ENCODE measurements around the gene SARM1. TPM values are rescaled to one million over a fixed set of nuclear protein-coding genes. Genes with fewer than 3 reads are reported as not detected.

The SARM1 gene
- total RNA-seq, 1 donor from 2014 or later, result 12.8 TPM

DNA sequence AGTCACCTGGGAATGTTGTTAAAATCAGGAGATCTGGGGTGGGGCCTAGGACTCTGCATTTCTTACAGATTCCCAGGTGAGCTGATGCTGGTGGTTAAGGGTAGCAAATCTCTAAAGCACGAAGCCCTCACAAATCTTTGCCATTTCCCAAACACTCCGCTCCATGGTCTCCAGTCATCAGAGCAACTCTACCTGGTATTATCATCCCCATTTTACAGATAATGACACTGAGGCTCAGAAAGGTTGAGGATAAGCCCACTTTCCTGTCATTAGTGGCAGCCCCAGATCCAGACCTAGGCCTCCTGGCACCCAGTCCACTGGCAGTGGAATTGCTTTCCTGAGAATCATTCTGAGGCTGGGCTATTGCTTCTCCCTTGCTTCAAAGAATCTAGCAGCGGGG, 25.8 kb downstream of the SARM1 start:
- DNase-seq (ENCODE audit: low read depth) (no peak), FAIRE-seq (no peak)
- H3K27ac Mint-ChIP-seq (ENCODE audit: unreplicated experiment), result no peak overlapping the region
- no peaks in the 10 kb centered on the region for H3K9me3 Mint-ChIP-seq (ENCODE audit: unreplicated experiment)
- H3K4me3 ChIP-seq (ENCODE audit: insufficient read depth, low read depth, low read length), result no peak overlapping the region
- no peaks in the 10 kb centered on the region for H3K79me2 ChIP-seq (ENCODE audit: insufficient read depth, low read length)
- no peaks in the 10 kb centered on the region for H3K36me3 ChIP-seq (ENCODE audit: insufficient read depth, low read length)
- H3K4me1 Mint-ChIP-seq (ENCODE audit: low read depth, unreplicated experiment), result peaks cover 25% of the 10 kb centered on the region
- no peaks in the 10 kb centered on the region for H3K27me3 ChIP-seq (ENCODE audit: insufficient read depth, low read length)
- peaks cover 9% of the 10 kb centered on the region for H3K4me1 ChIP-seq (ENCODE audit: insufficient read depth, low read length)
- H2AFZ ChIP-seq (ENCODE audit: low read depth, low read length), result no peak overlapping the region
- H3K4me2 ChIP-seq (ENCODE audit: low read length), result no peak overlapping the region
- H3K4me3 Mint-ChIP-seq (ENCODE audit: unreplicated experiment), result no peak overlapping the region
- peaks cover 6% of the 10 kb centered on the region for H4K20me1 ChIP-seq (ENCODE audit: insufficient read depth, low read length)
- H3K27me3 Mint-ChIP-seq (ENCODE audit: low read depth, unreplicated experiment), result peaks cover 3% of the 10 kb centered on the region
- TF ChIP-seq, protein P1, sequence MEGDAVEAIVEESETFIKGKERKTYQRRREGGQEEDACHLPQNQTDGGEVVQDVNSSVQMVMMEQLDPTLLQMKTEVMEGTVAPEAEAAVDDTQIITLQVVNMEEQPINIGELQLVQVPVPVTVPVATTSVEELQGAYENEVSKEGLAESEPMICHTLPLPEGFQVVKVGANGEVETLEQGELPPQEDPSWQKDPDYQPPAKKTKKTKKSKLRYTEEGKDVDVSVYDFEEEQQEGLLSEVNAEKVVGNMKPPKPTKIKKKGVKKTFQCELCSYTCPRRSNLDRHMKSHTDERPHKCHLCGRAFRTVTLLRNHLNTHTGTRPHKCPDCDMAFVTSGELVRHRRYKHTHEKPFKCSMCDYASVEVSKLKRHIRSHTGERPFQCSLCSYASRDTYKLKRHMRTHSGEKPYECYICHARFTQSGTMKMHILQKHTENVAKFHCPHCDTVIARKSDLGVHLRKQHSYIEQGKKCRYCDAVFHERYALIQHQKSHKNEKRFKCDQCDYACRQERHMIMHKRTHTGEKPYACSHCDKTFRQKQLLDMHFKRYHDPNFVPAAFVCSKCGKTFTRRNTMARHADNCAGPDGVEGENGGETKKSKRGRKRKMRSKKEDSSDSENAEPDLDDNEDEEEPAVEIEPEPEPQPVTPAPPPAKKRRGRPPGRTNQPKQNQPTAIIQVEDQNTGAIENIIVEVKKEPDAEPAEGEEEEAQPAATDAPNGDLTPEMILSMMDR (IDR thresholded peaks at IDR 0.05; ENCODE audit: insufficient read depth, low read depth, low read length), result no peak
- TF ChIP-seq EZH2 (IDR thresholded peaks at IDR 0.05; ENCODE audit: insufficient read depth, low read length), result no peak
- no peaks in the 10 kb centered on the region for H3K9me3 ChIP-seq (ENCODE audit: insufficient read depth, low read depth, low read length)
- H3K27ac ChIP-seq (ENCODE audit: low read depth, low read length), result no peak overlapping the region
- H3K36me3 Mint-ChIP-seq (ENCODE audit: low read depth, unreplicated experiment), result peaks cover 18% of the 10 kb centered on the region
- no peak overlapping the region for H3K9ac ChIP-seq (ENCODE audit: low read length)

DNA sequence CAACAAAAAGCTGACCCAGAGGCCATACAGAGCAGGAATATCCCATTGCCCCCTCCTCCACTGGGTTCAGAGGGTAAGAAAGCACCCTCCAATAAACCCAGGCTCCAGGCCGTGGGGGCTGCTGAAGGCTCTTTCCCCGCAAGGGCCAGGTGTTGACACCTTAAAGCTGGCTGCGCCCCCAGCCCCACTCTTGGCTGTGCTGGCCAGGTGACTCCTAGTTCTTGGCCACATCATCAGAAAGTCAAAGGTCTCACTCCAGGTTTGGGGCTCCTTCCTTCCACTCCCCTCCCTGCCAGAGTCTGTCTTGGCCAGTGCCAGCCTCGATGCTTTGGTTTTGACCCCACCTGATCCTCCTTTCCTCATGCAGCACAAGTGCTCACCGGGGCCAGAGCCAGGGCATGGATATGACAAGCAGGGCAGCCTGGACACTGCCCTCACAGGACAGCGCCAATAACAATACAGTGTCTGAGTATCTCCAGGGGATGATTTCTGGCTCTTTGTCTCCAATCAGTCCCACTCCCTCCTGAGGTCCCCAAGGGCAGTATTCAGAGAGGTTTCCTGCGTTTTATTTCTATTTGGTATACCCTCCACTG, 26.3 kb downstream of the SARM1 start:
- no peak overlapping the region for H3K9ac ChIP-seq (ENCODE audit: low read length)
- H3K4me2 ChIP-seq (ENCODE audit: low read length), result no peak overlapping the region
- no peaks in the 10 kb centered on the region for H3K9me3 ChIP-seq (ENCODE audit: insufficient read depth, low read depth, low read length)
- H3K79me2 ChIP-seq (ENCODE audit: insufficient read depth, low read length), result no peaks in the 10 kb centered on the region
- no peak for DNase-seq (ENCODE audit: low read depth)
- peaks cover 17% of the 10 kb centered on the region for H3K36me3 Mint-ChIP-seq (ENCODE audit: low read depth, unreplicated experiment)
- peaks cover 25% of the 10 kb centered on the region for H3K4me1 Mint-ChIP-seq (ENCODE audit: low read depth, unreplicated experiment)
- H2AFZ ChIP-seq (ENCODE audit: low read depth, low read length), result no peak overlapping the region
- H3K36me3 ChIP-seq (ENCODE audit: insufficient read depth, low read length), result no peaks in the 10 kb centered on the region
- peaks cover 9% of the 10 kb centered on the region for H3K4me1 ChIP-seq (ENCODE audit: insufficient read depth, low read length)
- H3K4me3 Mint-ChIP-seq (ENCODE audit: unreplicated experiment), result no peak overlapping the region
- peaks cover 4% of the 10 kb centered on the region for H3K27me3 Mint-ChIP-seq (ENCODE audit: low read depth, unreplicated experiment)
- H3K9me3 Mint-ChIP-seq (ENCODE audit: unreplicated experiment), result no peaks in the 10 kb centered on the region
- no peak overlapping the region for H3K4me3 ChIP-seq (ENCODE audit: insufficient read depth, low read depth, low read length)
- H3K27ac ChIP-seq (ENCODE audit: low read depth, low read length), result no peak overlapping the region
- TF ChIP-seq EZH2 (IDR thresholded peaks at IDR 0.05; ENCODE audit: insufficient read depth, low read length), result no peak
- TF ChIP-seq, protein P1 (IDR thresholded peaks at IDR 0.05; ENCODE audit: insufficient read depth, low read depth, low read length), result no peak
- H3K27me3 ChIP-seq (ENCODE audit: insufficient read depth, low read length), result no peaks in the 10 kb centered on the region
- no peak for FAIRE-seq
- H3K27ac Mint-ChIP-seq (ENCODE audit: unreplicated experiment), result no peak overlapping the region
- H4K20me1 ChIP-seq (ENCODE audit: insufficient read depth, low read length), result peaks cover 6% of the 10 kb centered on the region

DNA sequence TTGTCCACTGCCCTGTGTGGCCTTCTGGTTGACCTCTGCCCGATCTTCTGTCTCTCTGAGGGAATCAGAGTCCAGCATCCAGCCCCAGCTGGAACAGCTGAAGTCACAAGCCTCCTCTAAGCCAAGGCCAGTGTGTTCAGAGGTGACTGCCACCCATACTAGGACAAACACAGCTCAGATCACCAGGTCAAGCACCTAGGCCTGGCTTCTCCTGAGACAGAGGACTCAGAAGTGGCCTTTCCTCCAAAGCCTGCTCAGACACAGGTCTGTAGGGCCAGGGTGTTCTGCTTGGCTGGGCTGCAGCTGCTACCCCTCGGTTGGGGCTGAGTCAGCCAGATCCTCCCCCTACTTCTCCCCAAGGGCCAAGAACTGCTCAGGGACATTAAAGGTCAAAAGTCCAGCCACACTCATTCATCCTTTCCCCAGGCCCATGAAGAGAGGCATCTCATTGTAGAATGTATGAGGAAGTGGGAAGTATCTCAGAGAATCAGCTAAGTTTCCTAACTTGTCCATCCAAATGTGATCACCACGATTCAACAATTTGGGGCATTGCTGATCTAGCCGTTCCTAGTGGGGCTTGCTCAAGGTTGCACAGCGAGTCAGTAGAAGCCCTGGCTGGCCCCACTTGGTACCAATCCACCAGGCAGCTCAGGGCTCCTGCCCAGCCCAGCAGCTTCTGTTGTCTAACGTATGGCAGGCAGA, 26.9 kb downstream of the SARM1 start:
- no peak overlapping the region for H3K27ac ChIP-seq (ENCODE audit: low read depth, low read length)
- no peaks in the 10 kb centered on the region for H3K79me2 ChIP-seq (ENCODE audit: insufficient read depth, low read length)
- Mint-ChIP-seq H3K27ac (ENCODE audit: unreplicated experiment) (no peak overlapping the region), H3K4me1 (ENCODE audit: low read depth, unreplicated experiment) (peaks cover 25% of the 10 kb centered on the region), H3K36me3 (ENCODE audit: low read depth, unreplicated experiment) (peaks cover 17% of the 10 kb centered on the region), H3K4me3 (ENCODE audit: unreplicated experiment) (no peak overlapping the region), H3K9me3 (ENCODE audit: unreplicated experiment) (no peaks in the 10 kb centered on the region), H3K27me3 (ENCODE audit: low read depth, unreplicated experiment) (peaks cover 8% of the 10 kb centered on the region)
- no peak overlapping the region for H2AFZ ChIP-seq (ENCODE audit: low read depth, low read length)
- no peak for FAIRE-seq
- H3K27me3 ChIP-seq (ENCODE audit: insufficient read depth, low read length), result no peaks in the 10 kb centered on the region
- no peak for DNase-seq (ENCODE audit: low read depth)
- H4K20me1 ChIP-seq (ENCODE audit: insufficient read depth, low read length), result peaks cover 10% of the 10 kb centered on the region
- no peak overlapping the region for H3K4me3 ChIP-seq (ENCODE audit: insufficient read depth, low read depth, low read length)
- H3K9me3 ChIP-seq (ENCODE audit: insufficient read depth, low read depth, low read length), result no peaks in the 10 kb centered on the region
- TF ChIP-seq EZH2 (IDR thresholded peaks at IDR 0.05; ENCODE audit: insufficient read depth, low read length), result no peak
- TF ChIP-seq, protein P1 (IDR thresholded peaks at IDR 0.05; ENCODE audit: insufficient read depth, low read depth, low read length), result no peak
- peaks cover 9% of the 10 kb centered on the region for H3K4me1 ChIP-seq (ENCODE audit: insufficient read depth, low read length)
- H3K9ac ChIP-seq (ENCODE audit: low read length), result no peak overlapping the region
- H3K36me3 ChIP-seq (ENCODE audit: insufficient read depth, low read length), result no peaks in the 10 kb centered on the region
- no peak overlapping the region for H3K4me2 ChIP-seq (ENCODE audit: low read length)

Measured in astrocyte (in vitro differentiated cells and primary cell).